ENCODE measurements around the gene FARS2. TPM values are rescaled to one million over a fixed set of nuclear protein-coding genes. Genes with fewer than 3 reads are reported as not detected.

The FARS2 gene
- total RNA-seq, 2 experiments from 2014 or later: 16.7 to 20.2 TPM

- Mint-ChIP-seq H3K9me3 (ENCODE audit: insufficient read depth) (no peaks in the 10 kb centered on the region), H3K4me3 (no peak overlapping the region), H3K27me3 (ENCODE audit: low read depth) (no peaks in the 10 kb centered on the region), H3K36me3 (ENCODE audit: low read depth) (no peaks in the 10 kb centered on the region), H3K27ac (no peak overlapping the region), H3K4me1 (ENCODE audit: low read depth) (no peaks in the 10 kb centered on the region)
- CTCF ChIA-PET: interaction anchor here (0.7 kb wide), 1 partner anchor 202 kb away, joined by 3 read pairs; no protein-coding TSS in a partner anchor
- no peak for DNase-seq
- POLR2A ChIA-PET: no interaction called here
- ATAC-seq: no peak
These were observed 96.2 kb downstream of the FARS2 start for GRCh38 chr6:5357486-5357885.

- Mint-ChIP-seq H3K36me3 (ENCODE audit: low read depth) (no peaks in the 10 kb centered on the region), H3K27me3 (ENCODE audit: low read depth) (no peaks in the 10 kb centered on the region), H3K4me1 (ENCODE audit: low read depth) (no peaks in the 10 kb centered on the region), H3K9me3 (ENCODE audit: insufficient read depth) (no peaks in the 10 kb centered on the region), H3K27ac (no peak overlapping the region), H3K4me3 (no peak overlapping the region)
- DNase-seq (no peak), ATAC-seq (no peak)
- ChIA-PET POLR2A (no interaction called here), CTCF (no interaction called here)
These were observed 98.1 kb downstream of the FARS2 start for GRCh38 chr6:5359417-5359816.

GRCh38 chr6:5361396-5361795 is 100.1 kb downstream of the FARS2 start:
- Mint-ChIP-seq H3K27ac (no peak overlapping the region), H3K4me3 (no peak overlapping the region), H3K27me3 (ENCODE audit: low read depth) (no peaks in the 10 kb centered on the region), H3K9me3 (ENCODE audit: insufficient read depth) (no peaks in the 10 kb centered on the region), H3K4me1 (ENCODE audit: low read depth) (no peaks in the 10 kb centered on the region), H3K36me3 (ENCODE audit: low read depth) (no peaks in the 10 kb centered on the region)
- ChIA-PET CTCF (no interaction called here), POLR2A (no interaction called here)
- DNase-seq (no peak), ATAC-seq (no peak)

GRCh38 chr6:5365436-5366195 is 104.3 kb downstream of the FARS2 start:
- Mint-ChIP-seq H3K9me3 (ENCODE audit: insufficient read depth) (no peaks in the 10 kb centered on the region), H3K27me3 (ENCODE audit: low read depth) (no peaks in the 10 kb centered on the region), H3K27ac (no peak overlapping the region), H3K36me3 (ENCODE audit: low read depth) (no peaks in the 10 kb centered on the region), H3K4me1 (ENCODE audit: low read depth) (no peaks in the 10 kb centered on the region), H3K4me3 (no peak overlapping the region)
- DNase-seq (no peak), ATAC-seq (no peak)
- ChIA-PET POLR2A (no interaction called here), CTCF (interaction anchor here (1.4 kb wide), 1 partner anchor 14 kb away, joined by 5 read pairs; no protein-coding TSS in a partner anchor)

GRCh38 chr6:5366941-5367340 is 105.6 kb downstream of the FARS2 start:
- CTCF ChIA-PET: interaction anchor here (1.4 kb wide), 1 partner anchor 13 kb away, joined by 5 read pairs; no protein-coding TSS in a partner anchor
- Mint-ChIP-seq H3K4me3 (no peak overlapping the region), H3K27ac (no peak overlapping the region), H3K9me3 (ENCODE audit: insufficient read depth) (no peaks in the 10 kb centered on the region), H3K36me3 (ENCODE audit: low read depth) (no peaks in the 10 kb centered on the region), H3K27me3 (ENCODE audit: low read depth) (no peaks in the 10 kb centered on the region), H3K4me1 (ENCODE audit: low read depth) (no peaks in the 10 kb centered on the region)
- POLR2A ChIA-PET: no interaction called here
- no peak for ATAC-seq
- no peak for DNase-seq

GRCh38 chr6:5367510-5367909 is 106.2 kb downstream of the FARS2 start:
- no peak for DNase-seq
- POLR2A ChIA-PET: no interaction called here
- no peak for ATAC-seq
- Mint-ChIP-seq H3K4me1 (ENCODE audit: low read depth) (no peaks in the 10 kb centered on the region), H3K27ac (no peak overlapping the region), H3K4me3 (no peak overlapping the region), H3K36me3 (ENCODE audit: low read depth) (no peaks in the 10 kb centered on the region), H3K9me3 (ENCODE audit: insufficient read depth) (no peaks in the 10 kb centered on the region), H3K27me3 (ENCODE audit: low read depth) (no peaks in the 10 kb centered on the region)
- CTCF ChIA-PET: no interaction called here

- ChIA-PET CTCF (interaction anchor here (0.9 kb wide), 1 partner anchor 230 kb away, joined by 5 read pairs; no protein-coding TSS in a partner anchor), POLR2A (no interaction called here)
- no peak for DNase-seq
- Mint-ChIP-seq H3K9me3 (ENCODE audit: insufficient read depth) (no peaks in the 10 kb centered on the region), H3K36me3 (ENCODE audit: low read depth) (no peaks in the 10 kb centered on the region), H3K27me3 (ENCODE audit: low read depth) (no peaks in the 10 kb centered on the region), H3K27ac (no peak overlapping the region), H3K4me1 (ENCODE audit: low read depth) (no peaks in the 10 kb centered on the region), H3K4me3 (no peak overlapping the region)
- ATAC-seq: no peak
These were observed 112.1 kb downstream of the FARS2 start for GRCh38 chr6:5373430-5373829.

- no peak for ATAC-seq
- POLR2A ChIA-PET: no interaction called here
- CTCF ChIA-PET: interaction anchor here (1.1 to 4.0 kb wide), 2 partner anchors 234 to 237 kb away, joined by 3 to 34 read pairs; no protein-coding TSS in a partner anchor
These were observed 117.0 kb downstream of the FARS2 start for GRCh38 chr6:5378331-5378730.

GRCh38 chr6:5379647-5380242 is 118.4 kb downstream of the FARS2 start:
- H3K27me3 Mint-ChIP-seq (ENCODE audit: low read depth): no peaks in the 10 kb centered on the region
- ATAC-seq (no peak), DNase-seq (peak; percentile 38)
- ChIA-PET CTCF (interaction anchor here (0.8 to 4.0 kb wide), 11 partner anchors 14 to 350 kb away, joined by 3 to 34 read pairs (median 4); no protein-coding TSS in a partner anchor), POLR2A (no interaction called here)
- no peaks in the 10 kb centered on the region for H3K9me3 Mint-ChIP-seq (ENCODE audit: insufficient read depth)
- H3K4me3 Mint-ChIP-seq: no peak overlapping the region
- H3K27ac Mint-ChIP-seq: no peak overlapping the region
- H3K36me3 Mint-ChIP-seq (ENCODE audit: low read depth): no peaks in the 10 kb centered on the region
- no peaks in the 10 kb centered on the region for H3K4me1 Mint-ChIP-seq (ENCODE audit: low read depth)

More at GRCh38 chr6:5378331-5378730, 117.0 kb downstream of the FARS2 start:
- H3K4me1 Mint-ChIP-seq (ENCODE audit: low read depth): no peaks in the 10 kb centered on the region
- H3K9me3 Mint-ChIP-seq (ENCODE audit: insufficient read depth): no peaks in the 10 kb centered on the region
- DNase-seq: no peak
- no peaks in the 10 kb centered on the region for H3K36me3 Mint-ChIP-seq (ENCODE audit: low read depth)
- H3K27me3 Mint-ChIP-seq (ENCODE audit: low read depth): no peaks in the 10 kb centered on the region
- no peak overlapping the region for H3K4me3 Mint-ChIP-seq
- H3K27ac Mint-ChIP-seq: no peak overlapping the region

GRCh38 chr6:5383856-5384255 is 122.5 kb downstream of the FARS2 start:
- no peak for DNase-seq
- no peak overlapping the region for H3K4me3 Mint-ChIP-seq
- no peak for ATAC-seq
- no peaks in the 10 kb centered on the region for H3K27me3 Mint-ChIP-seq (ENCODE audit: low read depth)
- H3K27ac Mint-ChIP-seq: no peak overlapping the region
- no peaks in the 10 kb centered on the region for H3K9me3 Mint-ChIP-seq (ENCODE audit: insufficient read depth)
- CTCF ChIA-PET: interaction anchor here (0.6 kb wide), 1 partner anchor 338 kb away, joined by 3 read pairs; no protein-coding TSS in a partner anchor
- no peaks in the 10 kb centered on the region for H3K36me3 Mint-ChIP-seq (ENCODE audit: low read depth)
- H3K4me1 Mint-ChIP-seq (ENCODE audit: low read depth): no peaks in the 10 kb centered on the region
- POLR2A ChIA-PET: no interaction called here

GRCh38 chr6:5384276-5384675 is 123.0 kb downstream of the FARS2 start:
- Mint-ChIP-seq H3K4me3 (no peak overlapping the region), H3K27me3 (ENCODE audit: low read depth) (no peaks in the 10 kb centered on the region), H3K4me1 (ENCODE audit: low read depth) (no peaks in the 10 kb centered on the region), H3K36me3 (ENCODE audit: low read depth) (no peaks in the 10 kb centered on the region), H3K27ac (no peak overlapping the region), H3K9me3 (ENCODE audit: insufficient read depth) (no peaks in the 10 kb centered on the region)
- POLR2A ChIA-PET: no interaction called here
- ATAC-seq: no peak
- CTCF ChIA-PET: interaction anchor here (0.6 kb wide), 1 partner anchor 339 kb away, joined by 3 read pairs; no protein-coding TSS in a partner anchor
- DNase-seq: no peak

GRCh38 chr6:5388326-5388725 is 127.0 kb downstream of the FARS2 start:
- ATAC-seq (no peak), DNase-seq (no peak)
- ChIA-PET CTCF (no interaction called here), POLR2A (no interaction called here)
- no peaks in the 10 kb centered on the region for H3K4me1 Mint-ChIP-seq (ENCODE audit: low read depth)
- H3K36me3 Mint-ChIP-seq (ENCODE audit: low read depth): no peaks in the 10 kb centered on the region
- H3K27ac Mint-ChIP-seq: no peak overlapping the region
- H3K4me3 Mint-ChIP-seq: no peak overlapping the region
- H3K27me3 Mint-ChIP-seq (ENCODE audit: low read depth): no peaks in the 10 kb centered on the region
- no peaks in the 10 kb centered on the region for H3K9me3 Mint-ChIP-seq (ENCODE audit: insufficient read depth)
